H7 (cell line): ENCODE measurements around the gene HSPA6. TPM values are rescaled to one million over a fixed set of nuclear protein-coding genes. Genes with fewer than 3 reads are reported as not detected.
A peak's percentile ranks its signal among the peaks of the same experiment; 100 is the strongest.
"Not testable (repeated sequence)": the region's sequence is repeated elsewhere in the genome, so short reads cannot be mapped to it uniquely, and the experiment has no call there.

ENCODE experiments used
- DNase-seq: peaks from one replicate; pipeline ENCODE4 v3.0.0; 2012
- H3K27me3 ChIP-seq: 2 replicates; pipeline ENCODE4 v1.6.0; 2011; ENCODE audit warnings: mild to moderate bottlenecking, low read length; ENCODE audit not compliant: control insufficient read depth, insufficient read depth
- H3K36me3 ChIP-seq: replicated peaks from 2 replicates; pipeline ENCODE4 v1.5.1; 2011; ENCODE audit warnings: low read length; ENCODE audit not compliant: control insufficient read depth, insufficient read depth
- H3K4me3 ChIP-seq: 2 replicates; pipeline ENCODE4 v1.5.1; 2011; ENCODE audit warnings: low read depth, mild to moderate bottlenecking, control low read depth, low read length, moderate library complexity; ENCODE audit not compliant: insufficient read depth
- total RNA-seq: library from RNA; depleted of rRNA; stranded (reverse); fragments of >200 nt; shearing (Covaris generic); gene quantifications from 2 replicates; pipeline ENCODE4 v1.2.3, GENCODE V29; 2014; rRNA removed

HSPA6 gene
- 0.04 TPM in 1 of 2 replicates, not detected in the other for total RNA-seq

GRCh38 chr1:161523817-161524741 is at the start of gene HSPA6:
Gene HSPA6 (plus strand): TSS chr1:161524540. CDS start chr1:161524659, 119 bp downstream.
- peaks cover 41% of the 10 kb centered on the region for H3K27me3 ChIP-seq
- H3K4me3 ChIP-seq, result peak within 1 kb of the TSS; percentile 77
- not testable (repeated sequence) for H3K36me3 ChIP-seq
- peak; percentile 91 for DNase-seq

- not testable (repeated sequence) for DNase-seq, H3K4me3 ChIP-seq, H3K36me3 ChIP-seq
- H3K27me3 ChIP-seq, result peaks cover 22% of the 10 kb centered on the region
Observed at GRCh38 chr1:161477711-161478110, 46.6 kb upstream of the HSPA6 start.

- no peaks in the 10 kb centered on the region for H3K36me3 ChIP-seq
- DNase-seq, result no peak
Observed at GRCh38 chr1:161478985-161479384, 45.4 kb upstream of the HSPA6 start.

GRCh38 chr1:161480381-161481035 is 43.8 kb upstream of the HSPA6 start:
- no peak for DNase-seq
- Histone ChIP-seq H3K4me3 (no peak overlapping the region), H3K36me3 (no peaks in the 10 kb centered on the region), H3K27me3 (peaks cover 15% of the 10 kb centered on the region)

More at GRCh38 chr1:161478985-161479384, 45.4 kb upstream of the HSPA6 start:
- Histone ChIP-seq H3K27me3 (peaks cover 15% of the 10 kb centered on the region), H3K4me3 (no peak overlapping the region)

- Histone ChIP-seq H3K27me3 (peaks cover 15% of the 10 kb centered on the region), H3K4me3 (no peak overlapping the region), H3K36me3 (no peaks in the 10 kb centered on the region)
- no peak for DNase-seq
Observed at GRCh38 chr1:161481624-161482392, 42.5 kb upstream of the HSPA6 start.

GRCh38 chr1:161482610-161483009 is 41.7 kb upstream of the HSPA6 start:
- no peak overlapping the region for H3K4me3 ChIP-seq
- no peaks in the 10 kb centered on the region for H3K36me3 ChIP-seq
- H3K27me3 ChIP-seq, result peaks cover 15% of the 10 kb centered on the region
- DNase-seq, result no peak

- peaks cover 15% of the 10 kb centered on the region for H3K27me3 ChIP-seq
- H3K4me3 ChIP-seq, result no peak overlapping the region
- no peaks in the 10 kb centered on the region for H3K36me3 ChIP-seq
- peak; percentile 56 for DNase-seq
Observed at GRCh38 chr1:161483361-161483760, 41.0 kb upstream of the HSPA6 start.

DNA sequence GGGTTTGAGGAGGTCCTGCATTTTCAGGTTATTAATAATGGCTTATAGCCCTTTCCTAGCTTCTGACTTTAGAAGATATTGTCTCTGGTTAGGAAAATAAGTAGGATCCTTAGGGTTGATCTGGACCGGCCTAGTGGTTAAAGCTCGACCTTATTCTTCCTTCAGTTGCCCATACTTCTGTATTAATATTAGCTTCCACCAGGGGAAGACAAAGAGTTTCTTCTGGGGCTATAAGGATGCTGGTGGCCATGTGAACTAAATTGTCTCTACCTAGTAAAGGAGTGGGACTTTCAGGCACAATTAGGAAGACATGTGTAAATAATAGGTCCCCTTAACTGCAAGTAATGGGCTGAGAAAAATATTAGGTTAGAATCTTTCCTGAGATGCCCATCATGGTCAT is 39.7 kb upstream of the HSPA6 start:
- peak; percentile 27 for DNase-seq
- Histone ChIP-seq H3K36me3 (no peaks in the 10 kb centered on the region), H3K27me3 (peaks cover 17% of the 10 kb centered on the region), H3K4me3 (no peak overlapping the region)

GRCh38 chr1:161486806-161487741 is 37.3 kb upstream of the HSPA6 start:
- H3K27me3 ChIP-seq, result peaks cover 6% of the 10 kb centered on the region; the same call in 1 of the 2 replicates
- peak; percentile 80 for DNase-seq
- H3K4me3 ChIP-seq, result no peak overlapping the region
- H3K36me3 ChIP-seq, result no peaks in the 10 kb centered on the region

GRCh38 chr1:161491472-161491871 is 32.9 kb upstream of the HSPA6 start:
- no peak for DNase-seq
- peaks cover 4% of the 10 kb centered on the region; the same call in 1 of the 2 replicates for H3K27me3 ChIP-seq
- H3K36me3 ChIP-seq, result no peaks in the 10 kb centered on the region
- H3K4me3 ChIP-seq, result no peak overlapping the region

- H3K27me3 ChIP-seq, result peaks cover 4% of the 10 kb centered on the region; the same call in 1 of the 2 replicates
- DNase-seq, result no peak
Observed at GRCh38 chr1:161492827-161493226, 31.5 kb upstream of the HSPA6 start.

GRCh38 chr1:161494091-161494735 is 30.1 kb upstream of the HSPA6 start:
- no peak for DNase-seq
- peaks cover 2% of the 10 kb centered on the region; the same call in 1 of the 2 replicates for H3K27me3 ChIP-seq
- no peak overlapping the region for H3K4me3 ChIP-seq
- no peaks in the 10 kb centered on the region for H3K36me3 ChIP-seq

More at GRCh38 chr1:161492827-161493226, 31.5 kb upstream of the HSPA6 start:
- Histone ChIP-seq H3K36me3 (no peaks in the 10 kb centered on the region), H3K4me3 (no peak overlapping the region)

GRCh38 chr1:161495490-161495889 is 28.9 kb upstream of the HSPA6 start:
- Histone ChIP-seq H3K36me3 (no peaks in the 10 kb centered on the region), H3K4me3 (no peak overlapping the region), H3K27me3 (peaks cover 2% of the 10 kb centered on the region; the same call in 1 of the 2 replicates)
- DNase-seq, result no peak
